T-helper 17 cell (primary cell): ENCODE data around the gene CFAP20DC. TPM values are rescaled to one million over a fixed set of nuclear protein-coding genes. Genes with fewer than 3 reads are reported as not detected.

ENCODE experiments used
- ATAC-seq: fragments of 150-1000 bp; cut with Tn5 transposase; 2 replicates; pipeline ENCODE4 v1.10.0; 2021; ENCODE audit warnings: mild to moderate bottlenecking, moderate library complexity
- DNase-seq, 3 donors: peaks; one replicate each; pipeline versions ENCODE4 v3.0.0 to v3.0.0-alpha.2; 2020 to 2021
- H3K9me3 ChIP-seq: one replicate; pipeline ENCODE4 v1.7.0; 2013; ENCODE audit warnings: low read length, mild to moderate bottlenecking; ENCODE audit not compliant: control insufficient read depth, poor library complexity, severe bottlenecking
- H3K27ac Mint-ChIP-seq: one replicate; pipeline ENCODE4 v1.8.0; 2022; ENCODE audit warnings: mild to moderate bottlenecking, moderate library complexity, mixed read lengths
- H3K27me3 Mint-ChIP-seq: one replicate; pipeline ENCODE4 v1.8.0; 2022; ENCODE audit warnings: mixed read lengths
- H3K36me3 Mint-ChIP-seq: one replicate; pipeline ENCODE4 v1.8.0; 2022; ENCODE audit warnings: low read depth, mixed read lengths
- H3K4me1 Mint-ChIP-seq: one replicate; pipeline ENCODE4 v1.8.0; 2022; ENCODE audit warnings: mild to moderate bottlenecking, mixed read lengths
- H3K4me3 Mint-ChIP-seq: one replicate; pipeline ENCODE4 v1.8.0; 2022; ENCODE audit warnings: mild to moderate bottlenecking, moderate library complexity, mixed read lengths
- total RNA-seq, 4 donors: library from RNA in 2 of 4; stranded (reverse) in 2 of 4; gene quantifications; one replicate each; pipeline ENCODE4 v1.2.3 and lab custom pipeline; 2022 to 2026

Gene CFAP20DC
- total RNA-seq, 2 donors from 2014 or later: 0.39 to 0.47 TPM

DNA sequence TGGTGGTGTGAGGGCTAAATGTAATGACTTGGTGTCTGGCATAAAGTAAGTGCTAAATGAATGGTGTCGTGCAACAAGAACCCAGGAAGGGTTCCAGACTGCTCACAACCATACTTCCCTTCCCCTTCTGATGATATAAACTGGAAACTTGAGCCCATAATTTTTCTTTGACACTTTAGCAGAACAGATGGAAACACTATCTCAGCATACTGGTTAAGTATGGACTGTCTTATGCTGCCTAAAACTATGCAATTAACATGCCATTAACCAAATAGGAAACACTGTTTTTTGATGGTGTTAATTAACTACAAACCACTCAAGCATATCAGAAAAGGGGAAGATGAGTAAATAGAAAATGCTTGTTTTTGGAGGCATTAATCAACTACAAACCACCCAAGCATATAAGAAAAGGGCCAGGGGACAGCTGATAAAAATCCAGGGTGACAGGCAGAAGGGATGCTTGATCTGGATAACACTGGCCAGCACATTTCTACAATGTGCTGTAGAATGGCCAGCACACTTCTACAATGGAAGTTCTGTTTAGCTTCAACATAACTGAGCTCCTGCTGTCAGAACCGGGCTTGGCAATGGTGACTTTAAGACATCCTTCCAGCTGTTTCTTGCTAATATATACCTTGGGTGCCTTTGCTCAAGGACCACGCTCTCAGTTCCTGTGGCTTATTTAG is 297.8 kb downstream of the CFAP20DC start:
- no peak overlapping the region for H3K4me3 Mint-ChIP-seq
- no peaks in the 10 kb centered on the region for H3K27me3 Mint-ChIP-seq
- H3K9me3 ChIP-seq: no peaks in the 10 kb centered on the region
- DNase-seq (no peak), ATAC-seq (no peak)
- H3K27ac Mint-ChIP-seq: no peak overlapping the region
- H3K36me3 Mint-ChIP-seq: no peaks in the 10 kb centered on the region
- H3K4me1 Mint-ChIP-seq: no peaks in the 10 kb centered on the region

DNA sequence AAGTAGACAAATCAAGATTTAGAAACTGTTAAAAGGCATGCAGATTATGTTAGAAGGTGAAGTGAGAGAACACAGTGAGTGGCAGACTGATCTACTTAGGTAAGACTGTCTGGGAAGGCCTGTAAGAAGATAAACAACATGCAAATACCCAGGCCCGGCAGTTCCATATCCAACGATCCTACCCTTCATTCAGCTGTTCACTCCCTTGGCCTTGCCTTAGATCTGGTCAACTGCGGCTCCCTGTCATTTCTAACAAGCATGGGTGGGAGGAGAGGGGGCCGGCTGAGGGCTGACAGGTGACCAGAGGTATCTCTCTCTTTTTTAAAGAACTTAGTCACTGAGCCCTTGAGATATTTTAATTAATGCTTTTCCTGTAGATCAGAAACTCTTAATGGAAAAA is 298.6 kb downstream of the CFAP20DC start:
- Mint-ChIP-seq H3K4me3 (no peak overlapping the region), H3K27ac (no peak overlapping the region), H3K4me1 (no peaks in the 10 kb centered on the region), H3K36me3 (no peaks in the 10 kb centered on the region), H3K27me3 (no peaks in the 10 kb centered on the region)
- no peak for DNase-seq
- ATAC-seq: no peak
- H3K9me3 ChIP-seq: no peaks in the 10 kb centered on the region

DNA sequence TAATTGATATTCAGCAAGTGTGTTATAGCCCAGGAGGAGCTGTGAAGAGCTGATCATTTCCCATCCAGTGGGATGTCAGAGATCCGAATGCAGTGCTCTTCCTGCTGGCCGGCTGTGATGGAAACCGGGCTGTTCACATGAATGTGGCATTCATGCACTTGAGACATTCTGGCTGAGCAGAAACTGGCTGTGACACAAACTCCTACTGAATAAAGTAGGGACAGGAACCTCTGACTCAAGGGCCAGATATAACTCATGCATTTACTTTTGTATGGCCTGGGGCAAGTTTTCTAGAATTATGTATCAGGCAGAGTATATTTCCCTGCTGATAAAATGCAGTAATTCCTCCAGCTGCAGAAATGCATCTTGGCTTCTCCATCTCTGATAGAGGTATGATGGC is 299.9 kb downstream of the CFAP20DC start:
- no peak for DNase-seq
- no peaks in the 10 kb centered on the region for H3K9me3 ChIP-seq

DNA sequence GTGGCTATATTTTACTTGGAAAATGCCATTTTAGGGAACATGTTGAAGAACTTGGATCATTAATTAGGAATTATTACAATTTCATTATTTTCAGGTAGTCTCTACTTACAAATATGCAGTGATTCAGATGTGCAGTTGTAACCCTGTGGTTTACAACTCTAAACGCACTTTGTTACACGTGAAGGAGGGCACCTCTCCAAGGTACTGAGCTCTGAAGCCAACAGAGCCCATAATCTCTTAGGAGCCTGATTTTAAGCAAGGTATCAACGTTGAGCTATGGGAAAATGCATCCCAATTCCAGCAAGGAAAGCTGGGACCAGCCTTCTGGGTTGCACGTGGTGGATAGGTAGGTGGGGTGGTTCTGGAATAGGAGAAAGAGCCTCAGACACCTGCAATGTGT is 301.8 kb downstream of the CFAP20DC start:
- H3K27ac Mint-ChIP-seq: no peak overlapping the region
- no peak for DNase-seq
- no peak for ATAC-seq
- H3K27me3 Mint-ChIP-seq: no peaks in the 10 kb centered on the region
- H3K36me3 Mint-ChIP-seq: no peaks in the 10 kb centered on the region
- no peaks in the 10 kb centered on the region for H3K9me3 ChIP-seq
- no peak overlapping the region for H3K4me3 Mint-ChIP-seq
- H3K4me1 Mint-ChIP-seq: no peaks in the 10 kb centered on the region

More for the DNA sequence above, 299.9 kb downstream of the CFAP20DC start:
- H3K4me3 Mint-ChIP-seq: no peak overlapping the region
- H3K36me3 Mint-ChIP-seq: no peaks in the 10 kb centered on the region
- no peak for ATAC-seq
- H3K27me3 Mint-ChIP-seq: no peaks in the 10 kb centered on the region
- no peak overlapping the region for H3K27ac Mint-ChIP-seq
- no peaks in the 10 kb centered on the region for H3K4me1 Mint-ChIP-seq

DNA sequence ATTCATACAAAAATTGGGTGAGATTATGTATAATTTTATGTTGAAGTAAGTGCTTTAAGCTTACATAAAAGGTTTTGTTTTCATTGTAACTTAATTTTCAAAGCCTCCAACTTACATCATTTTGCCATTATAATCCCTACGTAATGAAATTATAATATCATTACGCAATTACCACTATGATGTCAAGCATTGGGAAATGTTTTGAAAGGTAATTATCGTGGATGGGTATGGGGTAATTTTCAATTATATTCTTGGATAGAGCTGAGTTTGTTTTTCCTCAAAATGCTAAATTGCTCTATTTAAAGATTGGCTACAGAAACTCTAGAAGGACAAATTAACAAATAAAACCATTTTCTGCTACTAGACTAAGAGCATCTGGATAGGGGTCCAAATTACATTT is 303.1 kb downstream of the CFAP20DC start:
- H3K9me3 ChIP-seq: no peaks in the 10 kb centered on the region
- no peak overlapping the region for H3K27ac Mint-ChIP-seq
- peaks cover 6% of the 10 kb centered on the region for H3K27me3 Mint-ChIP-seq
- DNase-seq: no peak
- no peaks in the 10 kb centered on the region for H3K36me3 Mint-ChIP-seq
- no peak for ATAC-seq
- H3K4me3 Mint-ChIP-seq: no peak overlapping the region
- no peaks in the 10 kb centered on the region for H3K4me1 Mint-ChIP-seq

DNA sequence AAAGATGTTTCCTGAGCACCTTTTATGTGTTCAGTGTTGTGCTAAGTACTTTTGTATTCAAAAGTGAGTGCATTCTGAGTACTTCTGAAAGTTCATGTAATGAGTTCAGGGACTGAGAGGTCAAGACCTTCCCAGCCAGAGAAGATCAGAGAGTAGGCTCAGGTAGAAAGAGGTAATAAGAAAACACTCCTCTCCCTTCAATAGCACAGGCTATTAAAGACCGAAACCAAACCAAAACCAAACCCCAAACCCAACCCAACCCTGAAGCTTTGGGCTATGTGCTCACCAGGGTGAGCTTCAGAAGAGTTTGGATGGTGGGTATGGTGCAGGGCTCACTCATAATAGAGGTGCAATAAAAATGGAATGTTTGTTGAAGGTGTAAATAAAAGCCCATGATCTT is 306.5 kb downstream of the CFAP20DC start:
- DNase-seq: no peak
- no peak overlapping the region for H3K27ac Mint-ChIP-seq
- H3K9me3 ChIP-seq: no peaks in the 10 kb centered on the region
- peaks cover 19% of the 10 kb centered on the region for H3K27me3 Mint-ChIP-seq
- no peaks in the 10 kb centered on the region for H3K36me3 Mint-ChIP-seq
- ATAC-seq: no peak
- no peak overlapping the region for H3K4me3 Mint-ChIP-seq
- H3K4me1 Mint-ChIP-seq: no peaks in the 10 kb centered on the region

DNA sequence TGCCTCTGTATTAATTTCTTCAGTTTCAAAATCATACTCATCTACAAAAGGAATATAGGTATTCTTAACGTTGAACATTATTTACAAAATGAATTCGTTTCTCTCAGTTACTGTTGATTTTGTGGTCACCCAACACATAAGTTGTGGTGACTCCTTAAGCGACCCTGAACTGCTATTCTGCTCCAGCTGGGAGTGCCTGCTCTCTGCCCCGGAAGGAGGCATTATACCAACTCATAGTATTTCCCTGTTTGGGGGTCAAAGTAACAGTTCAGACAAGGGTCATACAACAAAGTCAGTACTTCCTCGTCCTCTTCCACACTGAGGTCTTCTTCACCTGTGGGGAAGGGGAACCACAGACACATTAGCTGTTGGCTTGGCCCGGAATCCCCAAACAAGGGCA is 307.6 kb downstream of the CFAP20DC start:
- ATAC-seq (no peak), DNase-seq (no peak)
- H3K9me3 ChIP-seq: no peaks in the 10 kb centered on the region
- Mint-ChIP-seq H3K27me3 (peaks cover 19% of the 10 kb centered on the region), H3K27ac (peak overlapping the region; percentile 0), H3K4me1 (no peaks in the 10 kb centered on the region), H3K36me3 (no peaks in the 10 kb centered on the region), H3K4me3 (no peak overlapping the region)

DNA sequence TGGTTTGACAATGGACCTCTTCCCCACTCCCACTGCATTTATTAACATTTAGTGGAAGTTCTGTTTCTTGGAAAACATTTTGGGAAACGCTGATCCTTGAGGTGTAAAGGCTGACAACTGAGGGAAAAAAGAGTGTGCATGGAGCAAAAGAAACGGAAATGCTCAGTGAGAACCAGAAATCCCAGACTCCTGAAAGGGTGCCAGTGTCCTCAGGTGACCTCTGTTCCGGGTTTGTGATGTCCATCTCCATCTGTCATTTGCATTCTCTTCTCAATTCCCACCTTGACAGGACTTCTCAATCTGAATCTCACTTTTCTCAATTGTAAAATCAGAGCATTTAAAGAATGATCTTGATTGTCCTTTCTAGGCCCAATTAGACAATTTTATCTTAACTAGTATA is 312.2 kb downstream of the CFAP20DC start:
- H3K4me1 Mint-ChIP-seq: no peaks in the 10 kb centered on the region
- peaks cover 19% of the 10 kb centered on the region for H3K27me3 Mint-ChIP-seq
- H3K36me3 Mint-ChIP-seq: no peaks in the 10 kb centered on the region
- H3K9me3 ChIP-seq: no peaks in the 10 kb centered on the region
- ATAC-seq (no peak), DNase-seq (no peak)
- no peak overlapping the region for H3K4me3 Mint-ChIP-seq
- H3K27ac Mint-ChIP-seq: no peak overlapping the region

DNA sequence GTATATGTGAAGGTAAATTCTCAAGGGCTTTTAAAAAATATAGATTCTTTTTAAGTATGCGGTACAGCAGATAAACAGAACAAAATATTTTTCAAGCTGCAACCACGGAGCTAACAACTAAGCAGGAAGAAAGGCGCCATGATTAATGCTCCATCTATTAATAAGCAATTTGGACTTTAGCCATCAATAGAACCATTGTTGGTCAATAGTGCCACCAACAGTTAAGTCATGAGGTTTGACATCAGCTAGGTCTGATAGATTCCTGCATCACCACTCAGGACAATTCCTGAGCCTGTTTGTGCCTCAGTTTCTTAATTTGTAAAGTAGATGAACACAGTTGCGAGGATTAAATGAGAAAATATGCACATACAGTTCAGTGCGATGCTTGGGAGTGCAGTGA is 318.2 kb downstream of the CFAP20DC start:
- Mint-ChIP-seq H3K27ac (no peak overlapping the region), H3K27me3 (peaks cover 5% of the 10 kb centered on the region), H3K4me1 (no peaks in the 10 kb centered on the region), H3K36me3 (no peaks in the 10 kb centered on the region), H3K4me3 (no peak overlapping the region)
- DNase-seq (no peak), ATAC-seq (no peak)
- H3K9me3 ChIP-seq: no peaks in the 10 kb centered on the region

DNA sequence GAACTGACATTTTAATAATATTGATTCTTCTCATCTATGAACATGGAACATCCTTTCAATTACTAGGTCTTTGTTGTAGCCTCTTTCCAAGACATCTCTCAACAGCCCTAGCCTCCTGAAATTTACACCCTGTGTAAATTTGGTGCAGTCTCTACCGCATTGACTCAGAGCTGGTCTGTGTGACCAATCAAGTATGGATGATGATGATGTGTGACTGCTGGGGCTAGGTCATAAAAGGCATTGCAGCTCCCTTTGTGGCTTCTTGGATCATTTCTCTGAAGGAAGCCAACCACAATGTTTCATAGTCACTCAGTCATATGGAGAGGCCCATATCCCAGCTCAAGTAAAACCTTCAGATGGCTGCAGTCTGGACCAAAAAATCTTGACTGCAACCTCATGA is 321.1 kb downstream of the CFAP20DC start:
- H3K27me3 Mint-ChIP-seq: peaks cover 5% of the 10 kb centered on the region
- H3K4me1 Mint-ChIP-seq: no peaks in the 10 kb centered on the region

DNA sequence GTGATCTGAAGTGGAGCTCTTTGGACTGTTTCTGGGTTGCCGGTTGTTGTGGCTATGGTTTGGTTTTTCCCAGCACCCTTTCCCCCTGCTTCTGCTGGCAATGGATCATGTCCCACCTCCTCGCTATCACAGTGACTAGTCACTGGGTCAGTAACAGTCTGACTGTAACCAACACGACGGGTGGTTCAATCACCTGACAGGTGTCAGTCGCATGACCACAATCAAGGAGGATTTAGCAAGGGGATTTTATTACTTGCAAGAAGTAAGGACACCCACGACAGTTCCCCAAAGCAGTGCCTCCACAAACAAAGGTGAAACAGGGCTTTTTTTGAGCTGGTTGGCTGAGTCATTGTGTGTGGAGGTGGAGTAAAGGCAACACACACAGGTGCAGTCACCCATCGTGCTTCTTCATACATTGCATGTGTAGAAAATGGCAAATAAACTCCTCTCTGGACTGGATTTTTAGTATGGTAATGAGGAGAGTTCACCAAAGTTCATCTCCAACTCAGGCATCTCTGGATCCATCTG is 324.4 kb downstream of the CFAP20DC start:
- ATAC-seq (no peak), DNase-seq (no peak)
- no peak overlapping the region for H3K27ac Mint-ChIP-seq
- H3K9me3 ChIP-seq: no peaks in the 10 kb centered on the region
- no peaks in the 10 kb centered on the region for H3K4me1 Mint-ChIP-seq
- no peaks in the 10 kb centered on the region for H3K36me3 Mint-ChIP-seq
- H3K4me3 Mint-ChIP-seq: no peak overlapping the region
- no peaks in the 10 kb centered on the region for H3K27me3 Mint-ChIP-seq

More for the DNA sequence above, 321.1 kb downstream of the CFAP20DC start:
- ATAC-seq (no peak), DNase-seq (no peak)
- no peak overlapping the region for H3K27ac Mint-ChIP-seq
- H3K4me3 Mint-ChIP-seq: no peak overlapping the region
- no peaks in the 10 kb centered on the region for H3K9me3 ChIP-seq
- no peaks in the 10 kb centered on the region for H3K36me3 Mint-ChIP-seq

DNA sequence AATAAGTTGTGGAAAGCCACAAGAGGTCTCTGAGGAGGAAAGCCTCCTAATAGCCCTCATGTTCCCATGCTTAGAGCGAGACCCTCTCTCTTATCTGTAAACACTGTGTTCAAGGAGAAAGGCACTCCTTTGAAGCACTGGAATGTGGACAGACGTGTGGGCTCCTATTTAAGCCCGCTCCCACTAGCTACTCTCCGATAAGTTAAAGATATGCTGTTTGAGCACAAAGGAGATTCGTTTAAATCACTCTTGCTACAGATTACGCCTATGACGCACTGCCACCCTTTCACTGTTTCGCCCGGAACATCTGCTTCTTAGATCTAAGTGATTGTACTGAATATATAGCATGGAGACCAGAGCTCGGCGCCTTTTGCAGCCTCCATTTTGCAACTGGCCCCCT is 325.5 kb downstream of the CFAP20DC start:
- no peaks in the 10 kb centered on the region for H3K27me3 Mint-ChIP-seq
- H3K9me3 ChIP-seq: no peaks in the 10 kb centered on the region
- H3K4me1 Mint-ChIP-seq: no peaks in the 10 kb centered on the region
- DNase-seq: no peak
- no peak overlapping the region for H3K27ac Mint-ChIP-seq
- no peak overlapping the region for H3K4me3 Mint-ChIP-seq
- ATAC-seq: no peak
- H3K36me3 Mint-ChIP-seq: no peaks in the 10 kb centered on the region

DNA sequence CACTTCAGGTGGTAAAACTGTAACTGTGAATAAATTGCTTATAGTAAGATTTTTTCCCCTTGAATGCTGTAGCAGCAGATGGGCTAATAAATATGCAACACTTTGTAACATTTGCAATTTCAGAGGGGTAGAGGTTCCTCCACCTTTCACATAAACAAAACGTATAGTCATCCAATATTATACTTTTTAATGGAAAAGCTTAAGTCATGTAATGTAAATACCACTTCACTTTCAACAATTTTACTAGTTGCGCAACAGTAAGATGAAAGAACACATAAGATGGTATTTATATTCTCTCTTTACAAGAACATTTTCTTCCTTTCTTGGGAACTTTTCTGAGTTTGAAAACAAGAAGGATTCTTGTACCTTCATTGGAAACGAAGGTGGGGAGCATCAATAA is 326.7 kb downstream of the CFAP20DC start:
- H3K4me1 Mint-ChIP-seq: no peaks in the 10 kb centered on the region
- H3K27ac Mint-ChIP-seq: no peak overlapping the region
- DNase-seq (no peak), ATAC-seq (no peak)
- no peaks in the 10 kb centered on the region for H3K27me3 Mint-ChIP-seq
- H3K36me3 Mint-ChIP-seq: no peaks in the 10 kb centered on the region
- no peaks in the 10 kb centered on the region for H3K9me3 ChIP-seq
- H3K4me3 Mint-ChIP-seq: no peak overlapping the region

DNA sequence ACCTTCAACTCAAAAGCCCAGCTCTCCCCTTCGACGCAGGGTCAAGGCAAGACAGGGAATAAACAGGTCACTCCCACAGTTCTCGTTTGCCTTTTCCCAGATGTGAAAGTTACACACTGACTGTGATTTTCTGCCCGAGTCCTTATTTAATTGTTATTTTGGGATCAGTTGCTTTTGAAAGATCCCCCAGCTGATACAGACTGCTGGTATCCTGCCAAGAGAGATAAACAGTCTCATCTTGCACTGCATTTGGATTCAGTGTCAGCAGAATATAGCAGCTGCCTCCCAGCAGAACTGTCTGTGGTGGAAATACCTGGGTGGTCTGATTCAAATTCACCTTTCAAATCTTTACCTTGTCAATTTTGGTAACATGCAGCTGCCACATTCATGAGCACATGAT is 327.3 kb downstream of the CFAP20DC start:
- no peaks in the 10 kb centered on the region for H3K36me3 Mint-ChIP-seq
- no peak overlapping the region for H3K4me3 Mint-ChIP-seq
- no peaks in the 10 kb centered on the region for H3K9me3 ChIP-seq
- H3K27ac Mint-ChIP-seq: no peak overlapping the region
- H3K4me1 Mint-ChIP-seq: no peaks in the 10 kb centered on the region
- ATAC-seq: no peak
- no peak for DNase-seq
- H3K27me3 Mint-ChIP-seq: no peaks in the 10 kb centered on the region
